Caki2 (cell line): ENCODE measurements around the gene ELF1. TPM values are rescaled to one million over a fixed set of nuclear protein-coding genes. Genes with fewer than 3 reads are reported as not detected.

Source experiments
- total RNA-seq: library from RNA; depleted of rRNA; stranded (reverse); fragments of >200 nt; shearing (Covaris generic); gene quantifications from 2 replicates; pipeline ENCODE4 v1.2.3, GENCODE V29; 2014; ENCODE audit warnings: low replicate concordance; rRNA removed

The ELF1 gene
- total RNA-seq, 1 experiment from 2014 or later = 16.6 TPM

Other genes starting within 250 kb of the ELF1 start
- gene MRPS31, start 248.1 kb downstream of the ELF1 start, total RNA-seq = 11.7 and 16.3 TPM in 2 replicates
- 26.4 and 26.7 TPM in 2 replicates for gene SLC25A15, start 229.7 kb downstream of the ELF1 start, total RNA-seq
- gene WBP4, start 42.2 kb upstream of the ELF1 start, total RNA-seq = 3.5 and 6.9 TPM in 2 replicates
- 2.5 and 3.5 TPM in 2 replicates for gene KBTBD6, start 113.5 kb upstream of the ELF1 start, total RNA-seq
- 1.5 and 2.0 TPM in 2 replicates for gene KBTBD7, start 175.3 kb upstream of the ELF1 start, total RNA-seq
- gene MTRF1, start 244.3 kb upstream of the ELF1 start, total RNA-seq = 4.3 and 11.6 TPM in 2 replicates